IMR-90 (cell line): ENCODE measurements around the gene DLD.

Source experiments
- MAFK ChIP-seq: IDR thresholded peaks from 2 replicates; pipeline ENCODE4 v1.6.1; 2012; ENCODE audit warnings: low read depth, low read length, improper control_type of control experiment
- NFE2L2 ChIP-seq: fragments of 150-350 bp; IDR thresholded peaks from 2 replicates; pipeline ENCODE4 v1.6.1; 2016; ENCODE audit warnings: low read depth, mild to moderate bottlenecking, low read length
- POLR2A ChIP-seq: IDR thresholded peaks from 2 replicates; pipeline ENCODE4 v1.6.1; 2012; ENCODE audit warnings: mild to moderate bottlenecking, low read depth, low read length
- RAD21 ChIP-seq: IDR thresholded peaks from 2 replicates; pipeline ENCODE4 v1.6.1; 2012; ENCODE audit warnings: low read length, improper control_type of control experiment
- SMC3 ChIP-seq: fragments of 150-350 bp; IDR thresholded peaks from 2 replicates; pipeline ENCODE4 v1.6.1; 2016; ENCODE audit warnings: low read depth, mild to moderate bottlenecking, antibody characterized with exemption, low read length, moderate library complexity
- TF ChIP-seq, protein P1 (sequence below): conservative IDR thresholded peaks from 2 replicates; pipeline ENCODE4 v1.5.1; 2012; ENCODE audit warnings: mild to moderate bottlenecking, low read depth, low read length, improper control_type of control experiment
- TF ChIP-seq, protein P2 (sequence below): fragments of 150-350 bp; IDR thresholded peaks from 2 replicates; pipeline ENCODE4 v1.6.1; 2016; ENCODE audit warnings: low read depth, mild to moderate bottlenecking, low read length, moderate library complexity, borderline replicate concordance
- TF ChIP-seq, protein P3 (sequence below): fragments of 150-350 bp; IDR thresholded peaks from 2 replicates; pipeline ENCODE4 v1.6.1; 2017; ENCODE audit warnings: mild to moderate bottlenecking, antibody characterized with exemption, low read length, low read depth

DNA sequence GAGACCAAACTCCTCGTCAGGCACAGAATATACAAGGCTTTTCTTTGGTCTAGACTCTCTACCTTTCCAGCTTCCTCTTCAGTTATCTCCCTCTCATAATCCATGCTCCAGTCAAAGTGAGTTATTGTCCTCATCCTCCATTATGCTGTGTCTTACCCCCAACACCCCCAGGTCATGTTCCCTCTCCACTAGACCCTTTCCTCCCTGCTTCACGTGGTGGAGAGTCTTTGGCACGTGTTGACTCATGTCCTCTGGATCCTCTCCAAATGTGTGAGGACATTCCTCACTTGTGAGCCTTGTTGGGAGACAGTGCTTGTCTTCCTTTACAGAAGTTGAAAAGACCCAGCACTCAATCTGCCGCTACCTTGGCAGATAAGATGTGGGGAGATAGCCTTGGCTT lies 36.0 kb upstream of the DLD start:
- TF ChIP-seq, protein P1, sequence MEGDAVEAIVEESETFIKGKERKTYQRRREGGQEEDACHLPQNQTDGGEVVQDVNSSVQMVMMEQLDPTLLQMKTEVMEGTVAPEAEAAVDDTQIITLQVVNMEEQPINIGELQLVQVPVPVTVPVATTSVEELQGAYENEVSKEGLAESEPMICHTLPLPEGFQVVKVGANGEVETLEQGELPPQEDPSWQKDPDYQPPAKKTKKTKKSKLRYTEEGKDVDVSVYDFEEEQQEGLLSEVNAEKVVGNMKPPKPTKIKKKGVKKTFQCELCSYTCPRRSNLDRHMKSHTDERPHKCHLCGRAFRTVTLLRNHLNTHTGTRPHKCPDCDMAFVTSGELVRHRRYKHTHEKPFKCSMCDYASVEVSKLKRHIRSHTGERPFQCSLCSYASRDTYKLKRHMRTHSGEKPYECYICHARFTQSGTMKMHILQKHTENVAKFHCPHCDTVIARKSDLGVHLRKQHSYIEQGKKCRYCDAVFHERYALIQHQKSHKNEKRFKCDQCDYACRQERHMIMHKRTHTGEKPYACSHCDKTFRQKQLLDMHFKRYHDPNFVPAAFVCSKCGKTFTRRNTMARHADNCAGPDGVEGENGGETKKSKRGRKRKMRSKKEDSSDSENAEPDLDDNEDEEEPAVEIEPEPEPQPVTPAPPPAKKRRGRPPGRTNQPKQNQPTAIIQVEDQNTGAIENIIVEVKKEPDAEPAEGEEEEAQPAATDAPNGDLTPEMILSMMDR: no peak
- TF ChIP-seq POLR2A: no peak
- TF ChIP-seq, protein P2, sequence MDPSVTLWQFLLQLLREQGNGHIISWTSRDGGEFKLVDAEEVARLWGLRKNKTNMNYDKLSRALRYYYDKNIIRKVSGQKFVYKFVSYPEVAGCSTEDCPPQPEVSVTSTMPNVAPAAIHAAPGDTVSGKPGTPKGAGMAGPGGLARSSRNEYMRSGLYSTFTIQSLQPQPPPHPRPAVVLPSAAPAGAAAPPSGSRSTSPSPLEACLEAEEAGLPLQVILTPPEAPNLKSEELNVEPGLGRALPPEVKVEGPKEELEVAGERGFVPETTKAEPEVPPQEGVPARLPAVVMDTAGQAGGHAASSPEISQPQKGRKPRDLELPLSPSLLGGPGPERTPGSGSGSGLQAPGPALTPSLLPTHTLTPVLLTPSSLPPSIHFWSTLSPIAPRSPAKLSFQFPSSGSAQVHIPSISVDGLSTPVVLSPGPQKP: no peak
- no peak for TF ChIP-seq MAFK
- no peak for TF ChIP-seq RAD21
- no peak for TF ChIP-seq NFE2L2
- TF ChIP-seq SMC3: no peak
- TF ChIP-seq, protein P3, sequence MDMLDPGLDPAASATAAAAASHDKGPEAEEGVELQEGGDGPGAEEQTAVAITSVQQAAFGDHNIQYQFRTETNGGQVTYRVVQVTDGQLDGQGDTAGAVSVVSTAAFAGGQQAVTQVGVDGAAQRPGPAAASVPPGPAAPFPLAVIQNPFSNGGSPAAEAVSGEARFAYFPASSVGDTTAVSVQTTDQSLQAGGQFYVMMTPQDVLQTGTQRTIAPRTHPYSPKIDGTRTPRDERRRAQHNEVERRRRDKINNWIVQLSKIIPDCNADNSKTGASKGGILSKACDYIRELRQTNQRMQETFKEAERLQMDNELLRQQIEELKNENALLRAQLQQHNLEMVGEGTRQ: peak; percentile 58; the same call in 1 of the 2 replicates
